Fibroblast of villous mesenchyme (primary cell): Measurements from ENCODE around the gene RAD21L1. TPM values are rescaled to one million over a fixed set of nuclear protein-coding genes. Genes with fewer than 3 reads are reported as not detected.

Experiments used
- DNase-seq: peaks from one replicate; pipeline ENCODE4 v3.0.0-alpha.2; 2010; ENCODE audit warnings: low read depth
- H3K4me3 ChIP-seq: 2 replicates; pipeline ENCODE4 v1.5.1; 2011; ENCODE audit warnings: low read depth, mild to moderate bottlenecking, low read length
- CTCF ChIP-seq: IDR thresholded peaks from 2 replicates; pipeline ENCODE4 v1.5.1; 2012; ENCODE audit warnings: low read depth, mild to moderate bottlenecking, low read length; ENCODE audit not compliant: insufficient read depth
- total RNA-seq: library from RNA; depleted of rRNA; stranded (reverse); fragments of >200 nt; gene quantifications from 2 replicates; pipeline ENCODE4 v1.2.3, GENCODE V29; 2012

The RAD21L1 gene
- total RNA-seq, 1 donor = not detected

GRCh38 chr20:1204113-1204512, 21.7 kb upstream of the RAD21L1 start:
- DNase-seq = no peak
- TF ChIP-seq CTCF = no peak
- no peak overlapping the region for H3K4me3 ChIP-seq

GRCh38 chr20:1204576-1204975, 21.3 kb upstream of the RAD21L1 start:
- no peak for TF ChIP-seq CTCF
- no peak for DNase-seq
- no peak overlapping the region for H3K4me3 ChIP-seq

- no peak overlapping the region for H3K4me3 ChIP-seq
- no peak for TF ChIP-seq CTCF
- no peak for DNase-seq
Measured at GRCh38 chr20:1205802-1206201, 20.0 kb upstream of the RAD21L1 start.

GRCh38 chr20:1206366-1207148, 19.3 kb upstream of the RAD21L1 start:
- DNase-seq = peak; percentile 20
- TF ChIP-seq CTCF = no peak
- no peak overlapping the region for H3K4me3 ChIP-seq

GRCh38 chr20:1207293-1207878, 18.5 kb upstream of the RAD21L1 start:
- no peak for TF ChIP-seq CTCF
- no peak for DNase-seq
- no peak overlapping the region for H3K4me3 ChIP-seq

GRCh38 chr20:1209447-1210387, 16.1 kb upstream of the RAD21L1 start:
- peak; percentile 59 for TF ChIP-seq CTCF
- peak; percentile 30 for DNase-seq
- H3K4me3 ChIP-seq = no peak overlapping the region
